WERI-Rb-1 (cell line): ENCODE results near the gene TTC12.
"Not testable (repeated sequence)": the region's sequence is repeated elsewhere in the genome, so short reads cannot be mapped to it uniquely, and the experiment has no call there.

ENCODE experiments used
- DNase-seq: peaks from one replicate; pipeline ENCODE4 v3.0.0-alpha.2; 2020
- H3K27ac ChIP-seq: fragments of 250-450 bp; sonication (Bioruptor Pico); 2 replicates; pipeline ENCODE4 v1.5.1; 2020; ENCODE audit warnings: mild to moderate bottlenecking, moderate library complexity
- H3K27me3 ChIP-seq: fragments of 250-450 bp; sonication (Bioruptor Pico); 2 replicates; pipeline ENCODE4 v1.5.1; 2021; ENCODE audit warnings: mild to moderate bottlenecking, low read depth, moderate library complexity; ENCODE audit not compliant: insufficient read depth, severe bottlenecking
- H3K36me3 ChIP-seq: fragments of 250-450 bp; sonication (Bioruptor Pico); 2 replicates; pipeline ENCODE4 v1.5.1; 2020; ENCODE audit warnings: mild to moderate bottlenecking, moderate library complexity
- H3K4me3 ChIP-seq: 2 replicates; pipeline ENCODE4 v1.5.1; 2011; ENCODE audit warnings: low read depth, mild to moderate bottlenecking, control low read depth, low read length
- H3K9me3 ChIP-seq: fragments of 250-450 bp; sonication (Bioruptor Pico); 2 replicates; pipeline ENCODE4 v1.5.1; 2021; ENCODE audit warnings: mild to moderate bottlenecking, moderate library complexity; ENCODE audit not compliant: severe bottlenecking
- CTCF ChIP-seq: IDR thresholded peaks from 2 replicates; pipeline ENCODE4 v1.5.1; 2011; ENCODE audit warnings: low read depth, mild to moderate bottlenecking, control low read depth, inconsistent platforms, low read length

Gene TTC12

GRCh38 chr11:113295993-113296392 lies 18.4 kb upstream of the TTC12 start:
- Histone ChIP-seq H3K27me3 (no peaks in the 10 kb centered on the region), H3K36me3 (no peaks in the 10 kb centered on the region), H3K27ac (peak overlapping the region; percentile 72), H3K9me3 (no peaks in the 10 kb centered on the region), H3K4me3 (peak overlapping the region; percentile 35)
- TF ChIP-seq CTCF, result no peak
- DNase-seq, result no peak

GRCh38 chr11:113296447-113297205 lies 17.8 kb upstream of the TTC12 start:
- peak overlapping the region; percentile 72 for H3K27ac ChIP-seq
- no peaks in the 10 kb centered on the region for H3K9me3 ChIP-seq
- no peaks in the 10 kb centered on the region for H3K27me3 ChIP-seq
- peak; percentile 79 for DNase-seq
- no peaks in the 10 kb centered on the region for H3K36me3 ChIP-seq
- TF ChIP-seq CTCF, result no peak
- 0 out of 2 replicates have a peak overlapping the region, but pooled peaks have one; percentile 35 for H3K4me3 ChIP-seq

- not testable (repeated sequence) for H3K36me3 ChIP-seq, H3K9me3 ChIP-seq, H3K27me3 ChIP-seq, H3K27ac ChIP-seq, H3K4me3 ChIP-seq, DNase-seq
Observed at GRCh38 chr11:113298496-113298895, 15.9 kb upstream of the TTC12 start.

GRCh38 chr11:113304916-113305315 lies 9.5 kb upstream of the TTC12 start:
- Histone ChIP-seq H3K36me3 (no peaks in the 10 kb centered on the region), H3K27me3 (no peaks in the 10 kb centered on the region), H3K4me3 (no peak overlapping the region), H3K27ac (no peak overlapping the region), H3K9me3 (no peaks in the 10 kb centered on the region)
- TF ChIP-seq CTCF, result no peak
- no peak for DNase-seq

- peak; percentile 76 for DNase-seq
- Histone ChIP-seq H3K4me3 (no peak overlapping the region), H3K27ac (no peak overlapping the region), H3K27me3 (no peaks in the 10 kb centered on the region), H3K9me3 (no peaks in the 10 kb centered on the region), H3K36me3 (no peaks in the 10 kb centered on the region)
- peak; percentile 98 for TF ChIP-seq CTCF
Observed at GRCh38 chr11:113305440-113306336, 8.7 kb upstream of the TTC12 start.

- Histone ChIP-seq H3K27ac (no peak overlapping the region), H3K4me3 (no peak overlapping the region), H3K9me3 (no peaks in the 10 kb centered on the region), H3K36me3 (no peaks in the 10 kb centered on the region), H3K27me3 (no peaks in the 10 kb centered on the region)
- TF ChIP-seq CTCF, result no peak
- no peak for DNase-seq
Observed at GRCh38 chr11:113308601-113309000, 5.8 kb upstream of the TTC12 start.
